Stimulated activated CD8-positive, alpha-beta memory T cell treated with anti-CD3 and anti-CD28 coated beads, Interleukin-7, amount 100 ng/mL, for 4 hours (primary cell): ENCODE results near the gene ZNF330.

Experiments
- DNase-seq, 2 donors: peaks; one replicate each; pipeline ENCODE4 v3.0.0-alpha.2; 2020; ENCODE audit warnings: low read depth in 2 of 2

ZNF330 gene

DNA sequence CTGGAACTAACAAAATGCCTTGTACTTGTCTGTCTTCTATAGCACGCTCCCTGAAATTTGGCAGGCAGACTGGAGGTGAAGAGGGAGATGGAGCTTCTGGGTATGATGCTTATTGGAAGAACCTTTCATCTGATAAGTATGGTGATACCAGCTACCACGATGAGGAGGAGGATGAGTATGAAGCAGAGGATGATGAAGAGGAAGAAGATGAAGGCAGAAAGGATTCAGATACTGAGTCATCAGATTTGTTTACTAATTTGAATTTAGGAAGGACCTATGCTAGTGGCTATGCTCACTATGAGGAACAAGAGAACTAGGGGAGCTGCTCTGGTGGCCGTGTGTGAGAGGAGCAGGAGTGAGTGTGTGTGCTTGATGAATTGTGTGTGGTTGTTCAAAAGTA lies 13.0 kb downstream of the ZNF330 start:
- DNase-seq, result no peak

DNA sequence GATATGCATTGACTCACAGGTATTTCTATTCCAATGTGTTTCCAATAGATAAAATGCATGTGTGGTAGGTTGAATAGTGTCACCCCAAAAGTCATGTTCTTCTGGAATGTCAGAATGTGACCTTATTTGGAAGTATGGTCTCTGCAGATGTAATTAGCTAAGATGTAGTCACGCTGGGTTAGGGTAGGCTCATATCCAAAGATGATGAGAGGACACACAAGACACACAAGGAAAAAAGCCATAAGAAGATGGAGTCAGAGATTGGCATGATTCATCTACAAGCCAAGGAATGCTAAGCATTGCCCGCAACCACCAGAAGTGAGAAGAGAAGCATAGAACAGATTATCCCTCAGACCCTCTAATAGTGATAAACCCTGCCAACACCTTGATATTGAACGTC lies 17.5 kb downstream of the ZNF330 start:
- DNase-seq, result no peak

DNA sequence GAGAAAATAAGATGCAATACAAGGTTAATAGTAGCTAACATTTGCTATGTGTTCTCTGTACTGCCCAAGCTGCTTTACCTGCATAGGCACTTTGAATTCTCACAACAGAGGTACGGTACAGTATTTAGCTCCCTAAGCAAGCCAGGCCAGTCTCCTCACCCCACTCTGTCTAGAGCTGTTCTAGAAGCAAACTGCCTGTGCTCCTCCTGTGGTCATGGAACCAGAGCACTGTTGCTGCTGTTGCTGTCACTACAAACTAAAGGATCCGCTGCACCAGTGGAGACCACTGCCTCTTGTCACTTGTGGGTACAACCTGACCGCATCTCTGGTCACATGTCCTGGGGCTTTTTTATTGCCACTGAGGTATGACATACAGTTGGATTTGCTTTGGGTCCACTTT lies 19.6 kb downstream of the ZNF330 start:
- no peak for DNase-seq

DNA sequence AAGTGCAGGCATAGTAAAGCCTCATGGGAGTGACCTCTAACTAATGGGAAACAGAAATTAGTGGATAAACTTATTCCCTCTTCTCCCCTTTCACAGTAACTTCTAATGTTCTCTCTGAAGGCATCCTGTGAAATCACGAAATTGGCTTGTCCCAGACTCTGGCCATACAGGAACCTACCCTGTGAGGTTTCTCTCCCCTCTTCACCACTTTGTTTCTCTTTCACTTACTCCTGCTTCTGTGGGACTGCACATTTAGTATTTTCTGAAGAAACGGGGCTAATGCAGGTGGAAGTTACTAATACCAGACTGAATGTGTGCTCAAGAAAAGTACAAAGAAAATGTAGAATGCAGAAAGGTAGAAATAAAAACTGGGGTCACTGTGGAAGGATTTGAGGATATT lies 20.0 kb downstream of the ZNF330 start:
- no peak for DNase-seq

DNA sequence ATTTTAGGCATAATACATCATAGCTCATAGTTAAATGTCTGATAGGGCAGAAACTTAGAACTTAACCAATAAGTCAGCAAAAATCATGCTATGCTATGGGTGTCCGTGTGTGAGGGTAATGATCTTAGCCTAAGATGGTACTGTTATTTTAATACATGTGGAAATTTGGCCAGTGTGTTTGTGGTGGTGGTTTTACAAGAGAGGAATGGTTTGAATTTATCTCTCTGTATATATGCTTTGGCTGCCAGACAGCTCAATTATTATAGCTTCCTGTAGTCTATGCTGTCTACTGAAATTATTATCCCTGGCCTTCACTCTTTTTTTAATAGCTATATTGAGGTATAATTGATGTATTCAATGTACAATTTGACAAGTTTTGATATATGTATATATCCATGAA lies 21.3 kb downstream of the ZNF330 start:
- DNase-seq, result no peak

DNA sequence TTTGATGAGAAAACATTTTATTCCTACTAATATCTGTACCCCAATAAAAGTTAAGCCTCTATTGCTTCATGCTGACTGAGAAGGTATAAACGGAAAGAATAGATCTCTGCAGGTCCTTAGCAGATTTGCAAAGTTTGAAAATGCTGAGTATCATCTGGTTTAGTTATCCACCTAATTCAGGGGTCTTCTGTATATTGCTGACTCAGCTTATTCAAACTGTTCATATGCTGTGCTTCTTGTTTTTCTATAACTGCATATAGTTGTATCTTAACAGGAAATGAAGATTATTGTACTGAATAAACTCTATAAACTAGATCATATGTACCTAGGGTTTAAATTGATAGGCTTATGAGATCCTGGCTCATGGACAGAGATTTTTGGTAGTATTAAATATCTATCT lies 23.7 kb downstream of the ZNF330 start:
- DNase-seq, result no peak

DNA sequence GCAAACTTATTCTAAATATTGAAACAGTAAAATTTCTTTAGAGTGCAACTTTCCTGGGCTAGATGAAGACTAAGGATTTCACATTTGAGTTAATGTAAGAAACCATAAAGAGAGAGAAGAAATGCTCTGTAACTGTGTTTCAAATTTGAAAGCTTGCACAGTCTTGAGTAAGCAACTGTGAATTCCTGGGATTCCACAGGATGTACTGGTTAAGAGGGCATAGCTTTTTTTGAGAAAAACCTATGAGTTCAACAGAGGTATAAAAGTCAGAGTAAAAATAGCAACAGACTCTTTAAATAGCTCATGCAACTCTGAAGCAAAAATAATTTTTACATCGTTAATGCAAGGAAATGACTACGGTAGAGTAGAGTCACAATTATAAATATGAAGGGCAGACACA lies 25.5 kb downstream of the ZNF330 start:
- no peak for DNase-seq

DNA sequence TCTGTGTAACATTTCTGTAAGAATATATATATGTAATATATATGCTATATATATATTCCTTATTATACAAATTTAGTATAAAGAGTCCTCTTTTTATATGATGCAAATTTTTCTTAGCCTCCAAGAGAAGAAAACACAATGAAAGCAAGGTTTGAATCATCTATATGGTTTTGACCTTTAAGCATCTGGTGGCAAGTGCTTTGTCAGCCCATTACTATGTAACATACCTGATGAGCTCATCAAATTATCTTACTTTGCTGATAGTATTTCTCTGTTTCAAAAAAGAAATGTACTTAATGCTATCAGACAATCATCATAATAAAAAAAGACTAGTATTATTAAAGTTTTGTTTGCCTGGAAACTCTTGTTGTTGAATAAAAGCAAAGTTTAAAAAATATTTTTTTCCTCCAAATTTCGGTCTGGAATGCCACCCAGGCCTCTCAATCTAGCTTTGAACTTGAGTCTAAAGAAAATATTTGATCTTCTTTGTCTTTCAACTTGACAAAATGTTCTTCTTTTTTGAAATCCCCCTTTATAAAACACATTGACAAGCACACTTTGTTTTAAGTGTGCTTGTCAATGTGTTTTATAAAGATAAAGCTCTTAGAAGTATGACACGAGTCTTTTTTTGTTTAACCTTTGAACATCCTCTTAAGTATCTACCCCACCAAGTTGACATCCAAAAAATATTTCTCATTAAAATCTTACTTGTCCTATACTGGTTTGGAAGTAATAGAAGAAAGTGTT lies 26.2 kb downstream of the ZNF330 start:
- DNase-seq, result no peak

DNA sequence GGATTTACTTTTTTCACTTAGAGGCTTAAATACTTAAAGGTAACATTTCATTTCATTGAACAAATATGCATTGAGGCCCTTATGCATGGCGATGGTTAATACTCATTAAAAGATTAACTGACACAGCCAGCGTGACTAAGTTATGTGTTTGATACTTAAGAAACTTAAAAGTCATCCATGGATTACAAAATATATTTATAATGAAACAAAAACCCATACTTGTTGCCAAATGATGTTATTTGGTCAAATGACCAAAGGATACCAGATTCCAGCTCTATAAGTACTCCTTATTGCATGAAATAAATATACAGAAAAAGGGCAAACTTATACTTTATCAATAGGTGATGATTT lies 26.7 kb downstream of the ZNF330 start:
- no peak for DNase-seq

DNA sequence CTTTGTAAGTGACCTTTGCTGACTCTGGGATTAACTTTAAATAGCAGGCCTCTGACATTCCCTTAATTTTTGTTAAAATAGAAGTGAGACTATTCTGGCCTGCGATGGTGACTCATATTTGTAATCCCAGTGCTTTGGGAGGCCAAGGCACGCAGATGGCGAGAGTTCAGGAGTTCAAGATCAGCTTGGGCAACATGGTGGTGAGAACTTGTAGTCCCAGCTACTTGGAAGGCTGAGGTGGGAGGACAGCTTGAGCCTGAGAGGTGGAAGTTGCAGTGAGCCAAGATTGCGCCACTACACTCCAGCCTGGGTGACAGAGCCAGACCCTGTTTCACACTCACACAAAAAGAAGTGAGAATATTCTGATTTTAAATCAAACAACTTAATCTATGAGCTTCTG lies 27.3 kb downstream of the ZNF330 start:
- DNase-seq, result no peak

DNA sequence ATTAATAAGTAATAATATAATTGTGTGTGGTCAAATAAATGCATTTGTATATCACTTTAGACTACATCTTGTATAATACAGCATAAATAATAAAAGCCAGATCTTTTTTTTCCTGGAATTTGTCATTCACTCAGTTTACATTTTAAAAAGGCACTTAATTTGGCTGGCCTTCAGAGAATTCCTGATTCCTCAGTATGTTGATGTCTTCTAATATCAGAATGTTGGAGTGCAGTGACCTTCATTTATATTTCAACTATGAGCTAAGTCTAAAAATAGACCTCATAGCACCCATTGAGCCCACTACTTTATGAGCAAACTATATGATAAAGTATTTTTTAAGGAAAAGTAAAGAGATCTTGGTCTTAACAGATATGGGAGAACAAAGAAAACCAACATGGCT lies 27.8 kb downstream of the ZNF330 start:
- no peak for DNase-seq

DNA sequence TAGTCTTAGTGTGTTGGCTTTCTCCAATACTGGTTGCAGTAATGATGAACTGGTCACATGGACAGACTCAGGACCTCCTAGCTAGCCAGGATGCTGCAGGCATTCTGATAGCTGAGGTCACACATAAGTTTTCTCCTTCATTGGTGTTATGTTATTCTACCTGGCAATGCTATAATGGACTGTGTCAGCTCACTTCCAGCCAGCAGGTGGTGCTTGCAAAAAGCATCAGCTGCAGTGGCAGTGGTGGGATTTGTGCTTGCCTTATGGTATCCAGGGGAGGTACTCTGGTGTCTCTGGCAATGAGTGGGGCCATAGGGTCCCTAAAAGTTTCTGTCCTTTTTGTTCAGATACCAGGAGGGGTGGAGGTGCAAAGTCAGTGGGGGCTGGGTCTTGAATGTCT lies 33.6 kb downstream of the ZNF330 start:
- no peak for DNase-seq

DNA sequence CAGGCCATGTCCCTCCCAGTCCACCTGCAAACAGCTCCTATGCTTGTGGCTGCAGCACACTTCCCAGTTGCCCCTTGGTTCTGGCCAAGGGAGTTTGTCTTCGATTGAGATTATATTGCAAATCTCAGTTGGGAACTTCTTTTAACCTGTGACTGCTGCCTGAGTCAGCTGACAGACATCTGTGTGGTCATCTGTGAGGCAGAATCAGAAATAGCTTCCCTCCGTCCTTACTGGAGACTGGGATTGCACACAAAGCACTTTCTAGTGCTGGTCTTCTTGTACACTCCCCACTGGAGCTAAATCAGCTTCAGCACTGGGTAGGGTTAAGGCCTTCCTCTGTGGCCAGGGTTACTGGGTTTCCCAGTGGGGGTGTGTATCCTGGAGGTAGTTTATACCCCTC lies 34.3 kb downstream of the ZNF330 start:
- DNase-seq, result no peak

DNA sequence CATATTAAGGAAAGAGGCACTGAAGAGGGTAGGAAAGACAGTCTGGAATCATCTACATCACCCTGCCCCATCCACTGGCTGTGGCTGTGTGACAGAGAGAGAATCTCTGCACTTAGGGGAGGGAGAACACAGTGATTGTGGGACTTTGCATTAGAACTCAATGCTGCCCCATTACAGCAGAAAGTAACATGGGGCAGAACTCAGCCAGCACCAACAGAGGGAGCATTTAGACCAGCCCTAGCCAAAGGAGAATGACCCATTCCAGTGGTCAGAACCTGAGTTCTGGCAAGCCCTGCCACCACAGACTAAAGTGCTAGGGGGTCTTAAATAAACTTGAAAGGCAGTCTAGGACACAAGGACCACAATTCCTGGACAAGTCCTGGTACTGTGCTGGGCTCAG lies 37.9 kb downstream of the ZNF330 start:
- DNase-seq, result no peak

DNA sequence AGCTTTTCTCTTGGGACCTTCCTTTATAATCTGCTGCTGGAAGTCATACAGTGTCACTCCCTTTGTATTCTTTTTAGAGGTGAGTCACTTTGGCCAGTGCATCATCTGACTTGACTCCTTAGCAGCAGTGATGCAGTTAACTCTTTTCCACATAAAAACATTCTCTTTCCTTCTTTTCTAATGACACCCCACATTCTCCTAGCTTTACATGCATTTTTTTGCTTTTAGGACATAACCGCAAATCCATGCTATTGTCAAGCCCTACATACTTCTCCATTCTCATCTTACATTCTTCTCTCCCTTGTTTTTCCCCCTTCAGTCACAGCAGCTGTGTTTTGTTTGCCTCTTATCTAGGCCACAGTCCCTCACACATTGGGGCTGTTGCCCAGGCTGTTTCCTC lies 55.1 kb downstream of the ZNF330 start:
- no peak for DNase-seq

DNA sequence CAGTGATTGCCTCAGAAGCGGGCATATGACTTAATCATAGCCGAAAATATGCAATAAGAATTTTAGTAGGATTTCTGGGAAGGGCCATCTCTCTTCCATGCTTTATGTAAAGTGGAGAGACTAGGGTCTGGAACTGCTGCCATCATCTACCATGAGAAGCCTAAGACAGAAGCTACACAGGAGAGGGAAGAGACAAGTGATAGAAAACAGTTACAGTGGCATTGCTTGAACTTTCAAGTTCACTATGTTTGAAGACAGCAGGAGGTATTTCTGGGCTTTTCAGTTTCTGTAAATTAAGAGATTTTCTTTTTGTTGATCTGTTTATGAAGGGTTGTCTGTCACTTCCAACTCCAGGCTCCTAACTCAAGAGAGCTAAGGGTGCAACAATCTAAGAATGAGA lies 62.5 kb downstream of the ZNF330 start:
- DNase-seq, result no peak

DNA sequence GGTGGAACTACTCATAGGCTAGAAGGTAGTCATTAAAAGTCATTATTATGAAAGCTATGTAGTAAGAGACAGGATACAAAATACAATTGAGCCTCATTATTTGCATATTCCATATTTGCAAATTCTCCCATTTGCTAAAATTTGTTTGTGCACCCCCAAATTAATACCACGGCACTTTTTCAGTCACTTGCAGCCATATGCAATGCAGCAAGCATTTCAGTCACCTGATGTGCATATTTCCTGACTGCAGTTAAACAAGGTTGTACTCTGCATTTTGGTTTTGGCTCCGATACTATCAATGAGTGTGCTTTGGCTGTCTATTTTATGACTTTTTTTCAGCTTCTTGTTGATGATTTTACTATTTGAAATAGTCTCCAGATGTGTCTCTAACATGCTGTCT lies 62.9 kb downstream of the ZNF330 start:
- no peak for DNase-seq
